ENCODE measurements around the gene MYLK2.
"Not testable (repeated sequence)": the region's sequence is repeated elsewhere in the genome, so short reads cannot be mapped to it uniquely, and the experiment has no call there.

Gene MYLK2

DNA sequence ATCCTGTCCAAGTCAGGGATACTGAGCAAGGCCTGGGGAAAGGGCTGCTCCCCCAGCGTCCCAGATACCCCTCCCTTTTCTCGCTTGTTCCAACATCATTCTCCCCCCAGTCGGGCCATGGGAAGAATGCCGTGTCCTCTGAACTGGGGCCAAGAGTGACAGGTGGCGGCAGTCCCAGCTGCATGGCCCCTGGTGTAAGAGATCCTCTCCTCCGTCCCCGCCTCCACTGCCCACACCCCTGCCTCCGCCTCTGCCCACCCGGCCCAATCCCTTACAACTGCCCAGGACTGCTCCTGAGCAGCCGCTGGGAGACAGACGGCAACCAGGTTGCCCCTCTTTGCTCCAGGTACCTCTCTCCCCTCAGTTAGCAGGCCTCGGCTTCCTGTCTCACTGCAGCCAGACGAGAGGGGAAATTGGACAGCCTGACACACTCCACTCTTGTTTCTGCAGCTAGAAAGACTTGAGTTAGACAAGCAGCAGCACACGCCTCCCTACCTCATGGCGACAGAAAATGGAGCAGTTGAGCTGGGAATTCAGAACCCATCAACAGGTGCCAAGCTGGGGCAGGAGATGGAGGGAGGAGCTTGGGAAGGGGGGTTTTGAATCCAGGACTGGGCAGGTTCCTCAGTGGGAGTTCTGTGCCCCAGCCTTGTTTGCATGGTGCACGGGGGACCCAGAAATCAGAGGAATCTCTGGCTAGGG is at the start of gene MYLK2:
MYLK2 (plus strand) TSS at position 274 of the 702 bp plus-strand sequence; CDS start at position 499, 225 bp downstream.
- DNase-seq (ENCODE audit: low read depth, low spot score): no peak

DNA sequence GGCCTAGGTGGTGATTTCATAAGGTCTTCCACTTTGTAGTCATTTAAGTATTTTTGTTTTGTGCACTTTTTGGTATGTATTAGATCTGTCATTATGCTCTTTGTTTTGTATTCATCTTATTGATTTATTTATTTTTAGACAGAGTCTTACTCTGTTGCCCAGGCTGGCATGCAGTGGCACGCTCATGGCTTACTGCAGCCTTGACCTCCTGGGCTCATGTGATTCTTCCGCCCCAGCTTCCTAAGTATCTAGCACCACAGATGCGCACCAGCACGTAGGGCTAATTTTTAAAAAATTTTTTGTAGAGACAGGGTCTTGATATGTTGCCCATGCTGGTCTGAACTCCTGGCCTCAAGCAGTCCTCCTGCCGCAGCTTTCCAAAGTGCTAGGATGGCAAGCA is 49.5 kb upstream of the MYLK2 start:
- DNase-seq (ENCODE audit: low read depth, low spot score): no peak

DNA sequence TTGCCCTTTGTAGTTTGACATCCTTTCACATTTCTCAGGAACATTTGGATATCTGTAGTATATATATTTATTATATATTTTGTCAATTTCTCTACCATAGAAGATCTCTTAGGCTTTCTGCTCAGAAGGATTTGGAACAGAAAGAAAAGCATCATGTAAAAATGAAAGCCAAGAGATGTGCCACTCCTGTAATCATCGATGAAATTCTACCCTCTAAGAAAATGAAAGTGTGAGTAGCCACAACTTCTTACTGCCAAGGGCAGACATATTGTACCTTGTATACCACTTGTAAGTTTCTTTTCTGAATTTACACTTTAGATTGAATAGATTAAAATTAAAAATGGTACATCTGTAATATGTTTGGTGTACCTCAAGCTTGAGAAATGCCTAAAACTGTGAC is 48.9 kb upstream of the MYLK2 start:
- no peak for DNase-seq (ENCODE audit: low read depth, low spot score)

DNA sequence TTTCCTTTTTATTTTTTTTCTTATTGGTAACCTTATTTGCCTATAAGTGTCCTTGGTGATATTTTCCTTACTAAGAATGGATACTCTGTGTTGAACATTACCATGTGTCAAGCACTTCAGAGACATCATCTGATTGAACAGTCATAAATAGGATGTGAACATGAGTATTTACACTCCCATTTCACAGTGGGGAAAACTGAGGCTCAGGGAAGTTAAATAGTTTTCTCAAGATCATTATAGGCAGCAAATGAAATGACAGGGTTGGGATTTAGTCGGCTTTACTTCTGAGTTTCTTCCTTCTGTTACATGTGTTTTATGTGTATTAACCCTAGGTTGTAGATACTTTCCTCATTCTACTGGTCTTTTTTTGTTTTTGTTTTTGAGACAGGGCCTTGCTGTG is 44.7 kb upstream of the MYLK2 start:
- DNase-seq (ENCODE audit: low read depth, low spot score): no peak

DNA sequence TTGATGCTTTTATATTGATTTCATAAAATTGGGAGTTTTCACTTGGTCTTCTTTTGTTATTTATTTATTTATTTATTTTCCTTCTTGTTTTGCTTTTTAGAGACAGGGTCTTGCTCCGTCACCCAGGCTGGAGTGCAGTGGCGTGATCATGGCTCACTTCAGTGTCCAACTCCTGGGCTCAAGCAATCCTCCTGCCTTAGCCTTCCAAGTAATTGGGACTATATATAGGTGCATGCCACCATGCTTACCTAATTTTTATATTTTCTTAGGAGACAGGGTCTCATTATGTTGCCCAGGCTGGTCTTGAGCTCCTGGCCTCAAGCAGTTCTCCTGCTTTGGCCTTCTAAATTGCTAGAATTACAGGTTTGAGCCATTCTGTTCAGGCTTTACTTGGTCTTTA is 38.3 kb upstream of the MYLK2 start:
- no peak for DNase-seq (ENCODE audit: low read depth, low spot score)

DNA sequence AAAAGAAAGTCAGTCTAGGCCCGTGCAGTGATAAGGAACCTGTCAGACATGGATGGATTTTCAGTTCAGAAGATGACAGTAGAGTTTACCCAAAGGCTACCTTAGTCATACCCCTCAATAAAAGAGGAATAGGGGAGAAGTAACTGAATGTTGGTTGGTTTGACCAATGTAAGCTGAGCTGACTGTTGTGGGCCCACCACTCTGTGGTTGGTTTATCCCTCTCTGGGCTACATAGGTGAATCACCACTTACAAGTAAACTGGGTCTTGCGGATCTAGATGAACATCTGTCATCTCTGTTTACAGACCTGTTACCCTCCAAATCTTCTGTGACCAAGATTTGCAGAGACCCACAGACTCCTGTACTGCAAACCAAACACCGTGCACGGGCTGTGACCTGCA is 37.2 kb upstream of the MYLK2 start:
- DNase-seq (ENCODE audit: low read depth, low spot score): no peak

DNA sequence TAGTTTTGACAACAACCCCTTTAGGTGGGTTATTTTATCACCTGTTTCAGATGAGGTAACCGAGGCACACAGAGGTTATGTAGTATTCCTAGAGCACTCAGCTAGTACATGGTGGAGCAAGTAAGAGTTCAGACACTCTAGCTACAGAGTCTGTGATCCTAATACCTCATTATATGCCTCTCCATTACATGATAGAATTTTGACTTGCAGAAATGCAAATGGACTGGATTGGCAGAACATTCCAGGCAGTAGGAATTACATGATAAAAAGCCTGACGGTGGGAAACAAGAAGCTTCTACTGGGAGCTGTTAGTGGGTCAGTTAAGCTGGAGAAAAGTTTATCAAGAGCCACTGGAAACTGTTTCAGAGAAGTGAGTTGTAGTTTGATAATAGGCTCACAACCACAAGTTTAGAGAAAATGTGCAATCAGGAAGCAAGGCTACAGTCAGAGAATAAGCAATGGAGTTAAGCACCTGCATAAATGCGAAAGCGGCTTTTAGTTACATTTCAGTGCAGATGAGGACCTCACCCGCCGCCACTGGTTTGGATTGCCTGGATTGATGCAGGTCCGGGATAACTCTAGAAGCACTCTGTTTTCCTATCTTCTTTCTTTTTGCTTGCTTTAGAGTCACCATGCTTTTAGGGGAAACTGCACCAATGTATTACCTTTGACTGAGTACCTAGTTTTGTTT is 34.7 kb upstream of the MYLK2 start:
- DNase-seq (ENCODE audit: low read depth, low spot score): no peak

DNA sequence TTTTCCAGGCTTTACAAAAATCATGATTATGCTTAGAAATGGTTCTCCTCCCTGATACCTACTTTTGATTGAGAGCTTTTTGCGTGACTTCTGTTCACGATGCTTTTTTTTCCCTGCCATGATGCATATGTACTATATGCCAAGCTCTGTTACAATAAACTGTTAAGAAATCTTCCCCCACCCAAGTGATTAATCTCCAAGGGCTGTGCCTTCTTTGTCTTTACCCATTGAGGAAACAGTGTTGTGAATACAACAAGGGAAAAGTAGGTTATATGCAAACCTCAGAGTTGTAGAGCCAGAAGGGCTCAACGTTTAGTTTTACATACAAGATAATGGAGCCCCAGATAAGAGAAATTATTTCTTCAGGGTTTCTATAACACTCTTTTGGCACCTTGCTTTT is 34.1 kb upstream of the MYLK2 start:
- no peak for DNase-seq (ENCODE audit: low read depth, low spot score)

DNA sequence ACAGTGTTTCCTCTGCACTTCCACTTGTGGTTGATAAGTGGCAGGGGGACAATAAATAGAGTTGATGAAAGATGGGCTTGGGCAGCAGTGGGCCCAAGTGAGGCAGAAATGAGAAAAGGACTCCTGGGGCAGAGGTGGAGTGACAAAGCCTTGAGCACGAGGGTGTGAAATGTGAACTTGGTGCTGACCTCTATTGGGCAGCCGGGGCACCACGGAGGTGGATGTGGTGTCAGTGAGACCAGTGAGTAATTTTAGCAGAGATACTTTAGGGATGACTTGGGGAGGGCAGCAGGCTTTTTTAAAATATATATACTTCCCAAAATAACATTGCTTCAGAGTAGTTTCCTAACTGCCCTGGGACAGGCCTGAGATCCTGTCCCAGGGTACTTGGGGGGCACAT is 30.6 kb upstream of the MYLK2 start:
- DNase-seq (ENCODE audit: low read depth, low spot score): no peak

DNA sequence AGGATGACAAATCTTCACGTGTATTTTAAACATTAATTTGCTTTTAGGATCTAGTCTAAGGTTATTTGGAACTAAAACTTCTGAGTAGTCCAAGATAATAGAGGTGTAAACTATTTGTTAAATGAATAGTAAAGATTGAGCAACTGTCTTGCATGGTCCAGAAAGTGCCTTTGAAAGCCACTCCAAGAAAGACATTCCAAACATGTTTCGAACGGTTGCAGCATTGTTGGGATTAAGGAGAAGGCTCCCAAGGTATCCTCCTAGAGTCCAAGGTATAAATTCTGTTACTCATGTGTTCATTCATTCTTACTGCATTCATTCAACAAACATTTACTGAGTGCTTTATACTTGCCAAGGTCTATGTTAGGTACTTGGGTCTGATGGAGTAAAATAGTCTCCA is 28.8 kb upstream of the MYLK2 start:
- peak; percentile 48 for DNase-seq (ENCODE audit: low read depth, low spot score)

DNA sequence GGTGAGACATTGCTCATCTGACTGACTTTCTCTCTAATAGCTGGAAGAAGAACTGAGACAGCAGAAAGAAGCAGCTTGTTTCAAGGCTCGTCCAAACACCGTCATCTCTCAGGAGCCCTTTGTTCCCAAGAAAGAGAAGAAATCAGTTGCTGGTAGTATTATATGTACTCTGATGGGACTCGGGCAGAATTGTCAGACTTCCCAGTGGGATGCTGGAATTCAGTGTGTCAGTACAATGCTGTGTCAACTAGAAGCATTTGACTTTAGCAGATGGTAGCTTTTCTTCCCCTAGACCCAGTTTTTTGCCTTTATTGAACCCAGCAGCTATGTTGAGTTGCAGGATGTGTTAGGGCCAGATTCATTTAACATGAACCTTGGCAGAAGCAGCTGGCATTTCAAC is 21.8 kb upstream of the MYLK2 start:
- no peak for DNase-seq (ENCODE audit: low read depth, low spot score)

DNA sequence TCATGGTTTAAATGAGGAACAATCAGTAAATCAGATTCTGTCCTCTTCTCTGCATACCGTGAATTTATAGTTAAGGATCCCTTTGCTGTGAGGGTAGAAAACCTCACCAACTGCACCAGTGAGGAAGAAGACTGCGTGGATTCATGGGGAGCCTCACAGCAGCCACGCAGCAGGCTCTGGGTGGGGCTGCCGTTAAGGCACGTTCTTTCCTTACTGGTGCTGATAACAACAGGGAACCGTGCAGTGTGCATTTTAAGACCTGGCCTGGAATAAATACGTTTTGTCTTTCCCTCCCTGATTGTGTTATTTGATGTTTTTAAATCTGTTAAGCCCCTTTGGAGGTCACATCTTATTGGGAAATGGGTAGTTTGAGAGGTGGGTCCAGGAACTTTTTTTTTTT is 17.6 kb upstream of the MYLK2 start:
- no peak for DNase-seq (ENCODE audit: low read depth, low spot score)

DNA sequence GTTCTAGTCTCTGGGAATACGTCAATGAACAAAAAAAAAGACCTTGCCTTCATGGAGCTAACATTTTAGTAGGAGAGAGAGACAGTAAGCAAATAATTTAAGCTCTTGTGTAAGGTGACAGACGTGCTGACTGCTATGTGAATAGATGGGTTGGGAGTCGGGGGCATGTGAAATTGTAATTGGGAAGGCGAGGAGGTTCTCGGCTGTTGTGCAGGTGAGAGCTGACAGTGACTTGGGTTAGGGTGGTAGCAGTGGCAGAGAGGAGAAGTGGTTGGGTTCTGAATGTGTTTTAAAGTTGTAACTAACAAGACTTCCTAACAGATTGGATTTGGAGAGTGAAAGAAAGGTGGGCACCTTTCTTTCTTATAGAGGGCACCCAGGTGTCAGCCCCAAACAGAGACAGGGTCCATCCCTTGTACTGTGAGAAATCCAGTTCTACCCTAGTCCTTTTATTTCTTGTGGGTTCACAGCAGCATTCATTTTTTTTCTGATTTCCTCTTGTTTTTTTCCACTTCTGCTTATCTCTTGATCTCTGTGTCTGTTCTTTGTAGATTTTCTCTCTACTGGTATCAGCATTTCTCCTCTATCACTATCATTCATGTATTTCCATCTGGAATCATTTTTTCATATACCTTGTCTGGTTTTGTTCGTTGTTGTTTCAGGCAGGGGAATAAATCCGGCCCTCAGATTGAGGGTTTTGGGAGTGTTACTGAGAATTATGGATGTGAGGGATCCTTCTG is 15.4 kb upstream of the MYLK2 start:
- no peak for DNase-seq (ENCODE audit: low read depth, low spot score)

DNA sequence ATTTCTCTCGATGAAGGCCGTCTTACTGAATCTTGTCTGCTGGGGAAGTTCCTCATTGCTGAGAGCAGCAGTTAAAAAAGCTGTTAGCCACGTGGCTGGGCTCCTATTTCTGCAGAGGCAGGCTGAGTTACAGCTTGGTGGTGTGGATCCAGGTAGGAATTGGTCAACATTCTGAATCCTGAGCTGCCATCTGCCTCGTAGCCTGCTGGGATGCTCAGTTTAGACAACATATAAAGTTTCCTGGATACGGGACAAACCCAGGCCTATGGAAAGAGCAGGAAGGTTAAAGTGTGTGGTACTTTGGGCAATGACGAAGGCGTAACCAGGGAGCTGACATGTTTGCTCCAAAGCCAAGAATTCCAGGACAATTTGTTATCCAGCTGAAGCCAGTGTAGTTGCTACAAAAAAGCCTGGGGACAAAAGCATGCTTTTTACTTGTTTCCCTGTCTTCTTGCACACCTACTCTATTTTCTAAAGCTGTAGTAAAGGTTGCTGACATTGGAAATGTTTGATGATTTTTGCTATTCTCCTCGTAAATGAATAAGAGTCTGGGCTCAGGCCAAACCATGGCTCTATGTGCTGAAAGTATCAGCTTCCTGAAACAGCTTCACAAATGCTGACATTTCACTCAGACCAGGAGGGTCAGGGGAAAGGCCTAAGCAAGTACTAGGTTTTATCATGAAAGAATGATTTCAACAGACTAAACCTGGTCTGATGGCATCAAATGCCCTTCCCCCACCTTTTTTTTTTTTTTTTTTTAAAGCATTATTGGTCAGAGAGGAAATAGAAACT is 12.4 kb upstream of the MYLK2 start:
- no peak for DNase-seq (ENCODE audit: low read depth, low spot score)

DNA sequence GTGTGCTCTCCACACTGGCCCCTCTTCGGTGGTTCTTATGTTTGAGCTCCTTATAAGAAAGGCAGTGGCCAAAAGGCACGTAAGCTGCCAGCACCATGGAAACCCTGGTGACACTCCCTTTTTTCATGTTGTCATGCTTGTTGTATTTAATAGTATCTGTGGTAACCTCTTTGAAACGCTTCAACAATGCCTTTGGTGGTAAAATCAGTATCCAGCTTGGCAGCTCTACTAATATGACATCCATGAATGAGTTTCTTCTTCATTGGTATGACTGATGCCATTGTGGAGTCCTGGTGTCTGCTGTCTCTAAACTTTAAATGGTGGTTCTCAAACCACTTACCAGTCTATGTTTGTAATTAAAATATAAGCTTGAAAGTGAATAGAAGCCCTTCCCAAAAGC is 10.7 kb upstream of the MYLK2 start:
- no peak for DNase-seq (ENCODE audit: low read depth, low spot score)

DNA sequence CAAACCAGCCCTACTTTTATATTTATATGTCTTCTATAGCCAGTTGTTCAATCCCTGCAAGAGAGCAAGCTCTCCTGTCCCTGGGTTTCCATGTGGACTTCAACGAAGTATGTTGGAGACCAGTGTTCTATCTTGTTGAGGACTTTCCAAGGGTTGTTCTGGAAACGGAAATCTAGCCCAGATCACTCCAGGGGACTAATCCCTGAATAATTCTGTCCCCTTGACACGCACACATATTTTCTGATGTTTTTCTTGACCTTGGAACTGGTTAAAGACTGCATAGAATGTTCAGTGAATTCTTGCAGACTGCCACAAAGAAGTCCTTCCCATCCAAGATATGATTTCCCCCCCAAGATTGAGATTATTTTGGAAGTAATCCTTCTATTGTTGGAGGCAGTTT is 9.5 kb upstream of the MYLK2 start:
- no peak for DNase-seq (ENCODE audit: low read depth, low spot score)

DNA sequence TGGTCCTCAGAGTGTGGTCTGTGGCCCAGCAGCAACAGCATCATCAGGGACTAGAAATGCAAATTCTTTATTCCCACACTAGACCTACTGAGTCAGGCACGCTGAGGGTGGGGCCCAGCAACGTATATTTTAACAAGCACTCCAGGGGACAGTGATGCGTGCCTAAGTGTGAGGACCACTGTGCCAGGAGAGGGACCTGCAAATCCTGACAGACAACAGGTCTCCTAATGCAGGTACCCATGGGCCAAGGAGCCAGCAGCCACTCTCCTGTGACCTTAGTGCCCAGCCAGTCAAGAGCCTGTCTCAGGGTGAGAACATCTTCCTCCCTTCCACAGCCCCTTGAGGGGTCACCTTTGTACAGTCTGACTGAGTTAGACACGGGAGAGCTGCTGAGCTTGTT is 8.0 kb upstream of the MYLK2 start:
- DNase-seq (ENCODE audit: low read depth, low spot score): no peak

DNA sequence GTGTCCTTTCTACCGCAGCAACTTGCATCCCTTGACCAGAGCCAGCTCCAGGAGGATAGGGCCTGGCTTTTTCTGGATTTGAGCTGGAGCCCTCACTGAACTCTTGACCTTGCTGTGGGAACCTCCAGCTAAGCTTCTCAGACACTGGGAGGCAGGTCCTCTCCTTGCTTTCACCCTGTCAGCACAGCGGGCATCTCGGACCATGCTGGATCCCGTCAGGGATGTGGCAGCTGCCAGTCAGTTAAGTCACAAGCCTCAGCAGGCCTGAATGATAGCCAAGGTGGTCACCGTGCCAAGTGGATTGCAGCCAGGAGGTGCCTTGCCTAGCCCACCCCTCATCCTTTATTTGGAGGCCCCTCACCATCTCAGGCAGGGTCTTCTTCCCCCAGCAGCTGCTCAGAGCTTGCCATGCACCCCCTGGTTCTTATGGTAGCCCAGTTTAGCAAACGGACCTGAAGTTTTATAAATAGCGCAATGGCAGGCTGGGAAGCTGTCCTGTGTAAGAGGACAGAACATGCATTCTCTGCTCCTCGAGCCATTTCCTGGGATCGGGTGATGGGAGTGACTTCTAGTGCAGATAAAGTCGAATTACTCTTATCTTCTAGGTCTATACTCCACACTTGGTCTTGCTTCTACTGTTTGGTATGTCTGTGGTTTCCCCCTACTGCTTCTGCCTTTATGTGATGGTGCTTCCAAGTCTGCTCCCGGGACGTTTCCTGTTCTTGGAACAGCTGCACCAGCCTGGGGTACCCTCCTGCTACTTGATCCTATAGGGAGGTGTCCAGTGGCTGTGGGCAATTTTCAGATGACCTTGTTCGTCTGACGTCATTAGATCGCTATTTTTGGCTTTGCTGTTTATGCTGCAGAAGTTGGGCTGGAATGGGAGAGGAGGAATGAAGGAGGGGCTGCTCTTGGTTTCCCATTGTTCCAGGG is 7.1 kb upstream of the MYLK2 start:
- DNase-seq (ENCODE audit: low read depth, low spot score): peak; percentile 78

DNA sequence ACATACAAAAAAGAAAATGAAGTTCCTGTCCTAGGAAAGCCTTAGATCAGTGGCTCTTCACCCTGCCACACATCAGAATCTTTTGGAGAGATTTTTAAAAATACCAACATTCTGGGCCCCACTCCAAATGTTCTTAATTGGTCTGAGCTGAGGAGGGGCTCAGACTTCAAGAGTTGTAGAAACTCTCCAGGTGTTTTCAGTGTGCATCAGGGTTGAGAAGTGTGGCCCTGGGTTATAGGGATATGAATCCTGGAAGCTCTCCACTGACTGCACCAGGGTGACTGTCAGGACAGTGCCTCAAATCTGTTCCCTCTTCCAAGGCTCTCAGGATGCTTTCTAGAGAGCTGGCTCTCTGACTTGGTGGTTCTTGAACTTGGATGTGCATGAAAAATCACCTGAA is 5.5 kb upstream of the MYLK2 start:
- DNase-seq (ENCODE audit: low read depth, low spot score): no peak

DNA sequence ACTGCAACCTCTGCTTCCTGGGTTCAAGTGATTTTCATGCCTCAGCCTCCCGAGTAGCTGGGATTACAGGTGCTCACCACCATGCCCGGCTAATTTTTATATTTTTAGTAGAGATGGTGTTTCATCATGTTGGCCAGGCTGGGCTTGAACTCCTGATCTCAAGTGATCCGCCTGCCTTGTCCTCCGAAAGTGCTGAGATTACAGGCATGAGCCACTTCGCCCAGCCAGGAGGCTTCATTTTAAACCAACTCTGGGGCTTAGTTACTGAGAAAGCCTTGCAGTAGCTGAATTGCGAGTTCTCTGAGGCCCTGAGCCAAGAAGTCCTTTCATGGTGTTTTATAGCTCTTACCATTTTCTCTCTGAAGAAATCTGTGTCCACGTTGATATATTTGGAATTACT is 5.0 kb upstream of the MYLK2 start:
- DNase-seq (ENCODE audit: low read depth, low spot score): not testable (repeated sequence)

Data from astrocyte of the hippocampus (primary cell).